ENCODE data around the gene ATP1A3. TPM values are rescaled to one million over a fixed set of nuclear protein-coding genes. Genes with fewer than 3 reads are reported as not detected.
"Not testable (repeated sequence)": the region's sequence is repeated elsewhere in the genome, so short reads cannot be mapped to it uniquely, and the experiment has no call there.

ATP1A3 gene
- total RNA-seq, 1 donor from 2014 or later, result 0.05 TPM

- DNase-seq (ENCODE audit: low read depth), result no peak
Measured at GRCh38 chr19:41947091-41947490, 46.9 kb downstream of the ATP1A3 start.

GRCh38 chr19:41945135-41945766 lies 48.8 kb downstream of the ATP1A3 start:
- no peak for DNase-seq (ENCODE audit: low read depth)

GRCh38 chr19:41944336-41944735 lies 49.7 kb downstream of the ATP1A3 start:
- no peak for DNase-seq (ENCODE audit: low read depth)

GRCh38 chr19:41941410-41942202 lies 52.4 kb downstream of the ATP1A3 start:
- DNase-seq (ENCODE audit: low read depth), result no peak

- DNase-seq (ENCODE audit: low read depth), result no peak
Measured at GRCh38 chr19:41940731-41941409, 53.2 kb downstream of the ATP1A3 start.

- DNase-seq (ENCODE audit: low read depth), result no peak
Measured at GRCh38 chr19:41939861-41940730, 53.9 kb downstream of the ATP1A3 start.

GRCh38 chr19:41939209-41939608 lies 54.8 kb downstream of the ATP1A3 start:
- DNase-seq (ENCODE audit: low read depth), result not testable (repeated sequence)

GRCh38 chr19:41937525-41938468 lies 56.2 kb downstream of the ATP1A3 start:
- no peak for DNase-seq (ENCODE audit: low read depth)

- DNase-seq (ENCODE audit: low read depth), result no peak
Measured at GRCh38 chr19:41936961-41937360, 57.1 kb downstream of the ATP1A3 start.

- DNase-seq (ENCODE audit: low read depth), result no peak
Measured at GRCh38 chr19:41936416-41936850, 57.6 kb downstream of the ATP1A3 start.

GRCh38 chr19:41935760-41936415 lies 58.1 kb downstream of the ATP1A3 start:
- no peak for DNase-seq (ENCODE audit: low read depth)

- peak; percentile 15 for DNase-seq (ENCODE audit: low read depth)
Measured at GRCh38 chr19:41934849-41935374, 59.1 kb downstream of the ATP1A3 start.

GRCh38 chr19:41933693-41934426 lies 60.2 kb downstream of the ATP1A3 start:
- DNase-seq (ENCODE audit: low read depth), result no peak

GRCh38 chr19:41932720-41933332 lies 61.2 kb downstream of the ATP1A3 start:
- no peak for DNase-seq (ENCODE audit: low read depth)

GRCh38 chr19:41932259-41932719 lies 61.7 kb downstream of the ATP1A3 start:
- DNase-seq (ENCODE audit: low read depth), result no peak

GRCh38 chr19:41930926-41931592 lies 63.0 kb downstream of the ATP1A3 start:
- no peak for DNase-seq (ENCODE audit: low read depth)

- DNase-seq (ENCODE audit: low read depth), result no peak
Measured at GRCh38 chr19:41930322-41930722, 63.7 kb downstream of the ATP1A3 start.

GRCh38 chr19:41929536-41930071 lies 64.4 kb downstream of the ATP1A3 start:
- DNase-seq (ENCODE audit: low read depth), result no peak

Data from renal cortical epithelial cell (primary cell).